HepG2 (cell line): ENCODE measurements around the gene MRPL20. TPM values are rescaled to one million over a fixed set of nuclear protein-coding genes. Genes with fewer than 3 reads are reported as not detected.
"Not testable (repeated sequence)": the region's sequence is repeated elsewhere in the genome, so short reads cannot be mapped to it uniquely, and the experiment has no call there.

Experiments used
- ATAC-seq: fragments of 200-7000 bp; cut with Tn5 transposase; 3 replicates; pipeline ENCODE4 v1.9.1; 2020; ENCODE audit warnings: mild to moderate bottlenecking, moderate library complexity
- BruUV-seq: library from RNA; stranded (reverse); fragments of 400-500 nt; replicated peaks from 2 replicates; lab custom pipeline; 2021; lab: Mats Ljungman, UMichigan
- CTCF ChIA-PET: fragments of 300-600 bp; formaldehyde crosslinking; extraction: SDS; loops from one replicate; lab custom pipeline; 2021; ENCODE audit warnings: low total read pairs, inconsistent platforms, low intra/inter-chr PET ratio; lab: Yijun Ruan, JAX
- POLR2A ChIA-PET: fragments of 350-600 bp; sonication (Branson Sonifier 250); formaldehyde crosslinking; loops from one replicate; lab custom pipeline; 2020; ENCODE audit warnings: antibody characterized with exemption, inconsistent platforms; lab: Yijun Ruan, JAX
- DNase-seq: peaks from one replicate; pipeline ENCODE4 v3.0.0-alpha.2; 2015; ENCODE audit warnings: low spot score
- FAIRE-seq: peaks from 3 replicates; lab custom pipeline; 2011; peaks lifted over from hg19 to GRCh38; lab: Jason Lieb, UNC
- H2AFZ ChIP-seq: one replicate; pipeline ENCODE4 v1.6.1; 2011; ENCODE audit warnings: low read length, inconsistent platforms
- H3K27ac ChIP-seq: fragments of 300-600 bp; 3 replicates; pipeline ENCODE4 v1.8.0; 2011; ENCODE audit warnings: mixed run types, mild to moderate bottlenecking, mixed read lengths, low read length, inconsistent platforms; ENCODE audit not compliant: insufficient read depth; ENCODE audit errors: extremely low read length
- H3K27me3 ChIP-seq, 2 experiments: fragments of 200-600 bp in 1 of 2; 2 replicates in 1 of 2; 3 replicates in 1 of 2; pipeline versions ENCODE4 v1.6.0 to v1.8.0; 2011; ENCODE audit warnings: low read length in 2 of 2, mild to moderate bottlenecking in 2 of 2, moderate library complexity in 2 of 2, inconsistent platforms in 1 of 2; ENCODE audit not compliant: insufficient read depth in 2 of 2, control insufficient read depth in 1 of 2
- H3K36me3 ChIP-seq, 2 experiments: fragments of 200-600 bp in 1 of 2; replicated peaks in 1 of 2; 2 replicates in 1 of 2; 3 replicates in 1 of 2; pipeline versions ENCODE4 v1.5.1 to v1.8.0; 2011; ENCODE audit warnings: low read length in 2 of 2, inconsistent platforms in 1 of 2; ENCODE audit not compliant: insufficient read depth in 2 of 2, control insufficient read depth in 1 of 2
- H3K4me1 ChIP-seq: 2 replicates; pipeline ENCODE4 v1.5.1; 2012; ENCODE audit warnings: low read length, inconsistent platforms; ENCODE audit not compliant: insufficient read depth
- H3K4me2 ChIP-seq: 2 replicates; pipeline ENCODE4 v1.6.0; 2011; ENCODE audit warnings: low read depth, low read length, inconsistent platforms
- H3K4me3 ChIP-seq, 3 experiments: fragments of 200-600 bp in 1 of 3; sonication (generic), shearing (Covaris generic) in 1 of 3; replicated peaks in 1 of 3; 2 replicates each; pipeline ENCODE4 v1.5.1; 2011 to 2016; ENCODE audit warnings: low read length in 3 of 3, inconsistent platforms in 2 of 3, low read depth in 2 of 3, mild to moderate bottlenecking in 2 of 3, control low read depth in 1 of 3, mixed read lengths in 1 of 3; ENCODE audit not compliant: insufficient read depth in 1 of 3
- H3K79me2 ChIP-seq: one replicate; pipeline ENCODE4 v1.6.1; 2011; ENCODE audit warnings: low read length, inconsistent platforms; ENCODE audit not compliant: insufficient read depth
- H3K9ac ChIP-seq: 2 replicates; pipeline ENCODE4 v1.6.0; 2011; ENCODE audit warnings: mild to moderate bottlenecking, low read depth, low read length, inconsistent platforms; ENCODE audit not compliant: insufficient read depth
- H3K9me3 ChIP-seq: 2 replicates; pipeline ENCODE4 v1.5.1; 2012; ENCODE audit warnings: mild to moderate bottlenecking, low read length
- H4K20me1 ChIP-seq: 2 replicates; pipeline ENCODE4 v1.6.0; 2011; ENCODE audit warnings: inconsistent platforms, mild to moderate bottlenecking, low read length, moderate library complexity; ENCODE audit not compliant: insufficient read depth
- AGO1 ChIP-seq: fragments of 200-400 bp; formaldehyde crosslinking; IDR thresholded peaks from 2 replicates; pipeline ENCODE4 v1.6.1; 2017; ENCODE audit warnings: mild to moderate bottlenecking, low read depth, low read length, moderate library complexity; ENCODE audit not compliant: poor library complexity, severe bottlenecking
- AGO2 ChIP-seq: fragments of 200-400 bp; formaldehyde crosslinking; optimal IDR thresholded peaks from 2 replicates; pipeline ENCODE3; 2017; ENCODE audit warnings: mild to moderate bottlenecking, low read depth, low read length, moderate library complexity
- CEBPB ChIP-seq: IDR thresholded peaks from 2 replicates; pipeline ENCODE4 v1.6.1; 2011; ENCODE audit warnings: low read depth, low read length, improper control_type of control experiment, borderline replicate concordance
- HNRNPH1 ChIP-seq: fragments of 200-400 bp; formaldehyde crosslinking; optimal IDR thresholded peaks from 2 replicates; pipeline ENCODE3; 2017; ENCODE audit warnings: mild to moderate bottlenecking, low read depth, low read length
- KDM2A ChIP-seq: sonication (generic); formaldehyde crosslinking; IDR thresholded peaks from 2 replicates; pipeline ENCODE4 v1.4.0; 2020; ENCODE audit warnings: low read depth, missing genetic modification reagents, borderline replicate concordance
- POLR2G ChIP-seq: fragments of 200-400 bp; formaldehyde crosslinking; IDR thresholded peaks from 2 replicates; pipeline ENCODE4 v1.6.1; 2018; ENCODE audit warnings: mild to moderate bottlenecking, low read depth, low read length, moderate library complexity
- SRSF1 ChIP-seq: fragments of 200-400 bp; formaldehyde crosslinking; optimal IDR thresholded peaks from 2 replicates; pipeline ENCODE3; 2017; ENCODE audit warnings: mild to moderate bottlenecking, low read depth, low read length, moderate library complexity
- ZBTB21 ChIP-seq: sonication (generic); formaldehyde crosslinking; IDR thresholded peaks from 2 replicates; pipeline ENCODE4 v1.4.0; 2020; ENCODE audit warnings: missing genetic modification reagents
- ZBTB38 ChIP-seq: sonication (generic); formaldehyde crosslinking; IDR thresholded peaks from 2 replicates; pipeline ENCODE4 v1.5.1; 2020; ENCODE audit warnings: mild to moderate bottlenecking, missing genetic modification reagents
- ZNF3 ChIP-seq: IDR thresholded peaks from 2 replicates; pipeline ENCODE4 v1.7.0; 2017; ENCODE audit warnings: inconsistent platforms
- WGBS: methylation state at CpG from one replicate; pipeline ENCODE4 v1.1.6; 2017; ENCODE audit warnings: low lambda C conversion rate; 5-methylcytosine and 5-hydroxymethylcytosine counted together
- in situ Hi-C: cut with HindIII; loops from 2 replicates; pipeline ENCODE4 v1.10.0; 2017; ENCODE audit warnings: low pct_unique_long_range_greater_than_20kb; ENCODE audit not compliant: extremely low pct_ligation_motif_present
- intact Hi-C: fragments of 100-400 bp; cut with micrococcal nuclease; formaldehyde crosslinking; loops from one replicate; pipeline ENCODE4 v1.10.0; 2022; ENCODE audit not compliant: unreplicated experiment
- polyA plus RNA-seq, 8 experiments: library from polyadenylated mRNA; depleted of rRNA in 3 of 8; stranded (reverse) in 7 of 8; unstranded in 1 of 8; fragments of >200 nt; fragmentation: Illumina TruSeq in 4 of 8; extraction: Trizol in 4 of 8; gene quantifications; 2 replicates each; pipeline versions ENCODE4 v1.2.1 to v1.2.3, GENCODE V29; 2011 to 2016; ENCODE audit warnings: low read depth in 4 of 8, missing spikeins in 1 of 8, mixed read lengths in 1 of 8; ENCODE audit not compliant: insufficient read depth in 1 of 8
- total RNA-seq, 5 experiments: library from RNA; depleted of rRNA; stranded (reverse); fragments of >200 nt; fragmentation: Illumina TruSeq; extraction: Trizol; gene quantifications; 2 replicates each; pipeline ENCODE4 v1.2.3, GENCODE V29; 2016; ENCODE audit warnings: low read depth in 1 of 5

Gene MRPL20
- total and polyA plus RNA-seq, 2 of the 13 experiments (the other 11 are each of a cell fraction or from before 2014, with no cell fraction given), result 59.2 to 127 TPM

DNA sequence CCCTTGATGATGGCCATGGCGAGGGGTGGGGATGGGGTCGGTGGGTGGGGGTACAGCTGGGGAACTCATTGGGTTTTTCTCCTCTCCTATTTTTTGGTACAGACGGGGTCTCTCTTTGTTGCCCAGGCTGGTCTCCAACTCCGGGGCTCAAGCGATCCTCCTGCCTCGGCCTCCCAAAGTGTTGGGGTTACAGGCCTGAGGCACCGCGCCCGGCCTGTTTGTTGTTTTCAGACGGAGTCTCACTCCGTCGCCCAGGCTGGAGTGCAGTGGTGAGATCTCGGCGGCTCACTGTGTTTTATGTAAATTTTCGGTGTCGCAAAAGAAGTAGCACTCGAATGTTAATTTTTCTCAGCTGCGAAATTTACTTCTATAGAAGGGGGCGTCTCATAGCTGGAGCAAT lies 39.5 kb upstream of the MRPL20 start:
- BruUV-seq, H3K9me3 ChIP-seq, DNase-seq, H3K4me3 ChIP-seq, H3K79me2 ChIP-seq, H2AFZ ChIP-seq, H3K27ac ChIP-seq, H3K36me3 ChIP-seq, POLR2A ChIA-PET, in situ Hi-C loops, H3K4me2 ChIP-seq, CTCF ChIA-PET, FAIRE-seq, ATAC-seq, H3K9ac ChIP-seq, intact Hi-C loops, H4K20me1 ChIP-seq: not testable (repeated sequence)
- 79% methylated on average over 19 of the region's 19 CpGs for WGBS
- H3K27me3 ChIP-seq, result peaks cover 3 to 15% of the 10 kb centered on the region in 2 experiments
- H3K4me1 ChIP-seq, result peaks cover 29% of the 10 kb centered on the region

DNA sequence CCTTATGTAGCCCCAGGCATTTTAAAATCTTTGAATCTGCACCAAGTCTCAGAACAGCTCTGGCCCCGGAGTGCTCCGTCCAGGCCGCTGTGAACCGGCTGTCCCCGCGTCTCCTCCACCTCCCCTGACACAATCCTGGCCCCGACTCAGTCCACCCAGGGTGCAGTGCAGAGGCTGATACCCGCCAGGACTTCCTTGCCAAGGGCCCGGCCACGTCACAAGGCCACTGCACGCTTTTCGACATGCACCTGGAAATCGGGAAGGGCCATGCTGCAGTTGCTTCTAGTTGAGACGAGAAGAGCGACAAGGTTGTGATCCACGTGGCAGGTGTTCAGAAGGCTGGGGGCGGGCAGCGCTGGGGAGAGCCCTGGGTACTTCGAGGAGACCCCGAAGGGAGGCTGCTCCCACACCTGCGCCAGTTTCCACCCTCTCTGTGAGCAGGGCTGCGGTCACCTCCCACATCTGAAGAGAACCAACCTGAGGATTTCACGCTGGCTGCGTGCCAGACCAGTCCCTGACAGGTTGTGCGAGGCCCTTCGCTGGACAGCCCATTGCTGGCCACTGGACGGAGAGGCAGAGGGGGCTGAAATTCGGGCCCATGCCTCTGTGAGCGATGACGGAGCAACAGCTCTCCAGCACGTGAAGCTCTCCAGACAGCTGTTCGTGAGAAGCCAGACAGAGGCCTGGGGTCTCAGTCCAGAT lies 35.1 kb upstream of the MRPL20 start:
- BruUV-seq, result TSS peak; percentile 31
- H3K4me2 ChIP-seq, result peak overlapping the region; percentile 75

More for the DNA sequence above, 35.1 kb upstream of the MRPL20 start:
- no peak for ATAC-seq
- Histone ChIP-seq H3K9ac (no peak overlapping the region; the same call in 1 of the 2 replicates), H3K79me2 (peaks cover 8% of the 10 kb centered on the region), H3K4me3 (no peak overlapping the region), H3K4me1 (peaks cover 46% of the 10 kb centered on the region), H3K36me3 (peaks cover 0 to 2% of the 10 kb centered on the region in 2 experiments; a peak in 1 of 5 replicates), H3K27ac (no peak overlapping the region), H3K9me3 (no peaks in the 10 kb centered on the region)
- WGBS, result 74% methylated on average over 22 of the region's 32 CpGs
- FAIRE-seq, result no peak
- DNase-seq, result no peak
- CTCF ChIA-PET, result interaction anchor here (1.0 kb wide), 1 partner anchor 24 kb away, joined by 3 read pairs; no protein-coding TSS in a partner anchor
- in situ Hi-C loops, result no loop called here
- TF ChIP-seq ZBTB38, result 0 out of 2 replicates have a peak, but pooled peaks have one; percentile 27
- TF ChIP-seq ZNF3 (CRISPR knock-in tag), result no peak
- peak; percentile 17 for TF ChIP-seq SRSF1
- no peak for TF ChIP-seq ZBTB21
- no peak for TF ChIP-seq HNRNPH1
- TF ChIP-seq KDM2A, result no peak
- no peak for TF ChIP-seq CEBPB
- TF ChIP-seq AGO1, result peak; percentile 95
- peak; percentile 66 for TF ChIP-seq AGO2
- TF ChIP-seq POLR2G, result peak; percentile 60
- TF ChIP-seq, all 625 proteins: peak for 5
- no peak overlapping the region for H2AFZ ChIP-seq
- no peaks in the 10 kb centered on the region for H3K27me3 ChIP-seq
- intact Hi-C loops, result loop anchor here (5.0 kb wide), 1 partner anchor 35 kb away; the partner anchor contains the start of gene MRPL20
- POLR2A ChIA-PET, result interaction anchor here (1.6 to 5.4 kb wide), 6 partner anchors 11 to 43 kb away, joined by 4 to 76 read pairs (median 8); partner anchors contain the start of genes ANKRD65 and CCNL2
- no peaks in the 10 kb centered on the region for H4K20me1 ChIP-seq
